Bronchial epithelial cell (primary cell): ENCODE results near the gene LTN1. TPM values are rescaled to one million over a fixed set of nuclear protein-coding genes. Genes with fewer than 3 reads are reported as not detected.

Experiments
- DNase-seq: peaks from one replicate; pipeline ENCODE4 v3.0.0-alpha.2; 2010; ENCODE audit warnings: low read depth
- FAIRE-seq: peaks from 2 replicates; lab custom pipeline; 2011; peaks lifted over from hg19 to GRCh38; lab: Jason Lieb, UNC
- H3K27me3 ChIP-seq: 2 replicates; pipeline ENCODE4 v1.5.1; 2011; ENCODE audit warnings: low read length; ENCODE audit not compliant: control insufficient read depth, insufficient read depth
- H3K36me3 ChIP-seq: 2 replicates; pipeline ENCODE4 v1.5.1; 2011; ENCODE audit warnings: low read length; ENCODE audit not compliant: control insufficient read depth, insufficient read depth
- H3K4me3 ChIP-seq: 2 replicates; pipeline ENCODE4 v1.5.1; 2011; ENCODE audit warnings: mild to moderate bottlenecking, low read depth, low read length, control low read depth
- CTCF ChIP-seq: IDR thresholded peaks from 2 replicates; pipeline ENCODE4 v1.5.1; 2011; ENCODE audit warnings: mild to moderate bottlenecking, moderate library complexity, low read length, control low read depth, inconsistent platforms; ENCODE audit not compliant: insufficient read depth, severe bottlenecking
- total RNA-seq: library from RNA; depleted of rRNA; stranded (reverse); fragments of >200 nt; gene quantifications from 2 replicates; pipeline ENCODE4 v1.2.1, GENCODE V29; 2014

Gene LTN1
- total RNA-seq = 22.4 and 25.0 TPM in 2 replicates

- DNase-seq (peak; percentile 99), FAIRE-seq (peak; percentile 92)
- TF ChIP-seq CTCF = no peak
- H3K27me3 ChIP-seq = no peaks in the 10 kb centered on the region
- peak within 1 kb of the TSS; percentile 83 for H3K4me3 ChIP-seq
- H3K36me3 ChIP-seq = no peaks in the 10 kb centered on the region
Observed at GRCh38 chr21:28992526-28993292, at the start of gene LTN1. Gene LTN1 (minus strand): TSS chr21:28992877. CDS start chr21:28992805, 72 bp downstream.

GRCh38 chr21:29034678-29035077 is 42.0 kb upstream of the LTN1 start:
- Histone ChIP-seq H3K4me3 (no peak overlapping the region), H3K27me3 (no peaks in the 10 kb centered on the region), H3K36me3 (peaks cover 6% of the 10 kb centered on the region)
- FAIRE-seq = no peak
- DNase-seq = no peak
- no peak for TF ChIP-seq CTCF

- H3K4me3 ChIP-seq = no peak overlapping the region
- no peaks in the 10 kb centered on the region for H3K27me3 ChIP-seq
- no peak for TF ChIP-seq CTCF
- H3K36me3 ChIP-seq = peaks cover 5% of the 10 kb centered on the region
- FAIRE-seq = no peak
- no peak for DNase-seq
Observed at GRCh38 chr21:29033871-29034270, 41.2 kb upstream of the LTN1 start.

GRCh38 chr21:29033301-29033700 is 40.6 kb upstream of the LTN1 start:
- TF ChIP-seq CTCF = no peak
- H3K36me3 ChIP-seq = peaks cover 5% of the 10 kb centered on the region
- H3K4me3 ChIP-seq = no peak overlapping the region
- no peaks in the 10 kb centered on the region for H3K27me3 ChIP-seq
- FAIRE-seq (no peak), DNase-seq (no peak)

GRCh38 chr21:29030909-29031308 is 38.2 kb upstream of the LTN1 start:
- Histone ChIP-seq H3K27me3 (no peaks in the 10 kb centered on the region), H3K36me3 (peaks cover 5% of the 10 kb centered on the region), H3K4me3 (no peak overlapping the region)
- DNase-seq (no peak), FAIRE-seq (peak; percentile 50)
- TF ChIP-seq CTCF = no peak

GRCh38 chr21:29029524-29029923 is 36.8 kb upstream of the LTN1 start:
- FAIRE-seq (no peak), DNase-seq (no peak)
- Histone ChIP-seq H3K27me3 (no peaks in the 10 kb centered on the region), H3K4me3 (no peak overlapping the region), H3K36me3 (peaks cover 5% of the 10 kb centered on the region)
- TF ChIP-seq CTCF = no peak
